Iris pigment epithelial cell (primary cell): Measurements from ENCODE around the gene MYO1F.
"Not testable (repeated sequence)": the region's sequence is repeated elsewhere in the genome, so short reads cannot be mapped to it uniquely, and the experiment has no call there.

Source experiments
- DNase-seq: peaks from one replicate; pipeline ENCODE4 v3.0.0-alpha.2; 2011; ENCODE audit warnings: low read depth

Gene MYO1F

DNA sequence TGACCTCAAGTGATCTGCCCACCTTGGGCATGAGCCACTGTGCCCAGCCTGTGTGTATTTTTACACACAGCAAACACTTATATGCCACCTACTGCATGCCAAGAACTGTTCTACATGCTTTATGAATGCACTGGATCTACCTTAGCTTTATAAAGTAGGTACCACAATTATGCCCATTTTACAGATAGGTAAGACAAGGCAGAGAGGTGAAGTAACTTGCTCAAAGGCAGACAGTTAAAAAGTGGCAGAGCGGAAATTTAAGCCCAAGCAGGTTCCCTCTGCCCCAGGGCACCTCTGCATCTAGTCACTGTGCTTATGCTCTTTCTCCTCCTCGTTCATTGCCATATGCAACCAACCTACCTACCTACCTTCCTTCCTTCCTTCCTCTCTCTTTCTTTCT, 22.8 kb upstream of the MYO1F start:
- no peak for DNase-seq

GRCh38 chr19:8596168-8596567, 18.9 kb upstream of the MYO1F start:
- DNase-seq, result no peak

GRCh38 chr19:8595651-8596050, 18.4 kb upstream of the MYO1F start:
- no peak for DNase-seq

GRCh38 chr19:8593931-8594330, 16.7 kb upstream of the MYO1F start:
- DNase-seq, result no peak

- peak; percentile 95 for DNase-seq
Measured at GRCh38 chr19:8592231-8593009, 15.2 kb upstream of the MYO1F start.

- no peak for DNase-seq
Measured at GRCh38 chr19:8589177-8589714, 12.0 kb upstream of the MYO1F start.

- DNase-seq, result peak; percentile 25
Measured at GRCh38 chr19:8585894-8586750, 8.9 kb upstream of the MYO1F start.

- DNase-seq, result no peak
Measured at GRCh38 chr19:8584965-8585893, 8.0 kb upstream of the MYO1F start.

GRCh38 chr19:8580710-8581281, 3.6 kb upstream of the MYO1F start:
- DNase-seq, result peak; percentile 62

- DNase-seq, result peak; percentile 47
Measured at GRCh38 chr19:8578642-8579265, 1.5 kb upstream of the MYO1F start.

DNA sequence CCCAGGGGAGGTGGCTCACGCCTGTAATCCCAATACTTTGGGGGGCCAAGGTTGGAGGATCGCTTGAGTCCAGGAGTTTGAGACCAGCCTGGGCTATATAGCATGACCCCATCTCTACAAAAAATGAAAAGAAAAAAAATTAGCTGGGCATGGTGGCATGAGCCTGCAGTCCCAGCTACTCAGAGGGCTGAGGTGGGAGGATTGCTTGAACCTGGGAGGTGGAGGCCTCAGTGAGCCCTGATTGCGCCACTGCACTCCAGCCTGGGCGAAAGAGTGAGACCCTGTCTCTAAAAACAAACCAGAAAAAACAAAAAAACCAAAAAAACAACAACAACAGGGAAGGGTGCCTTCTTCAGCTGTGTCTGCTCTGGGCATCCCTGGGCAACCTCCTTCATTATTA, 499 bp upstream of the MYO1F start:
- DNase-seq, result no peak

DNA sequence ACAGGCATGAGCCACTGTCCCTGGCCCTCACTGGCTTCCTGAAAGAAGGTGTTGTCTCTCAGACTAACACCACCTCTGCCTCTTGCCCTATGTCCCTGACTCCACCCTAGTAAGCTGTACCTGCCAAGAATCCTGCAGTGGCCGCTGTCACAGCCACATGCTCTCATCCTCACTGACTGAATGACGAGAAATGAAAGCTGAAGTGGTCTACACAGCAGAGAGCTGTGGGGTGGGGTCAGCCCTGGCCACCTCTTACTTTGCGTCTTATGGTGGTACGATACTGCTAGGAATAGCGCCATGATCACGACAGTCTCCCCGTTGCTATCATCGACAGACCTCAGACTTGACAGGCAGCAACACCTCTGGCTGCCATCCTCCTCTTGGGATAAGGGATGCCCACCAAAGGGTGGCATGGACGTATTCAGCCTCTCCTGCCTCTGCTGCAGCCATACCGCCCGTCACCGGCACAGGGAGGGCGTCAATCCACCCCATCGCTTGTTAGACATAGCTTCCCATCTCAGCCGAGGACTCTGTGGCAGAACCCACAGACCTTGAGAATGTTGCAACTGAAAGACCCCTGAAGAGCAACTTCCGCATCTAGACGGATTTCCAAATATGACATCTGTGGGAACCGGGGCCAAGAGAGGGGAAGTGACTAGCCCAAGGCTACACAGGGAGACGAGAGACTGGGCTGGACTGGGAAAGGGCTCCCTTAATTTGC, 809 bp downstream of the MYO1F start:
- no peak for DNase-seq

DNA sequence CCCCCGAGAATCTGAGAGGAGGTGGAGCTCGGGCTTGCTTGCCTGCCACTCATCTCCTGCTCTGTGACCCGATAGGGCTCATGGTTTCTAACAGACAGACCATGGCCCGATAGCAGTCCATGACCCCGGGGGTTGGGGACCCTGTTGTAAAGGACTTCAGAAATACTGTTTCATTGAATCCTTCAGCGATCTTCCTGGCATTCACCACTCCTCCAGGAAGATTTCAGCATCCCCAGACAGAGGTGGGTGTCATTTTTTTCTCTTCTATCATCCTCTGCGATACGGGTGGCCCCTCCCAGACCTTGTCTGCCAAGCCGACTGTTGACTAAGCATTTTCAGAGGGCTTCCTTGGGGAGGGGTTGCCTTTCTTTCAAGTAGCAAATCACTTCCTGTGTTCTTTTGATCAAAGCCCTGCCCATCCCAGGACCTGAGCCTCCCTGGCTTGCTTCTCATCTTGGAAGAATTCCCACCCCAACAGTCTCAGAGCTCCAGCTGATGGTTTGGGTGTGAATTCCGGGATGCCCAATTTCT, 1.7 kb downstream of the MYO1F start:
- peak; percentile 56 for DNase-seq

DNA sequence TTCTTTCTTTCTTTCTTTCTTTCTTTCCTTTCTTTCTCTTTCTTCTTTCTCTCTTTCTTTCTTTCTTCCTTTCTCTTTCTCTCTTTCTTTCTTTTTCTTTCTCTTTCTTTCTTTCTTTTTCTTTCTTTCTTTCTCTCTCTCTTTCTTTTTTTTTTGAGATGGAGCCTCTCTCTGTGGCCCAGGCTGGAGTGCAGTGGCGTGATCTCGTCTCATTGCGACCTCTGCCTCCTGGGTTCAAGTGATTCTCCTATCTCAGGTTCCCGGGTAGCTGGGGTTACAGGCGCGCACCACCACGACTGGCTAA, 2.7 kb downstream of the MYO1F start:
- DNase-seq, result not testable (repeated sequence)

- no peak for DNase-seq
Measured at GRCh38 chr19:8573316-8573715, 3.9 kb downstream of the MYO1F start.

- DNase-seq, result peak; percentile 88
Measured at GRCh38 chr19:8571006-8571411, 6.2 kb downstream of the MYO1F start.

GRCh38 chr19:8569066-8569771, 8.0 kb downstream of the MYO1F start:
- peak; percentile 99 for DNase-seq

DNA sequence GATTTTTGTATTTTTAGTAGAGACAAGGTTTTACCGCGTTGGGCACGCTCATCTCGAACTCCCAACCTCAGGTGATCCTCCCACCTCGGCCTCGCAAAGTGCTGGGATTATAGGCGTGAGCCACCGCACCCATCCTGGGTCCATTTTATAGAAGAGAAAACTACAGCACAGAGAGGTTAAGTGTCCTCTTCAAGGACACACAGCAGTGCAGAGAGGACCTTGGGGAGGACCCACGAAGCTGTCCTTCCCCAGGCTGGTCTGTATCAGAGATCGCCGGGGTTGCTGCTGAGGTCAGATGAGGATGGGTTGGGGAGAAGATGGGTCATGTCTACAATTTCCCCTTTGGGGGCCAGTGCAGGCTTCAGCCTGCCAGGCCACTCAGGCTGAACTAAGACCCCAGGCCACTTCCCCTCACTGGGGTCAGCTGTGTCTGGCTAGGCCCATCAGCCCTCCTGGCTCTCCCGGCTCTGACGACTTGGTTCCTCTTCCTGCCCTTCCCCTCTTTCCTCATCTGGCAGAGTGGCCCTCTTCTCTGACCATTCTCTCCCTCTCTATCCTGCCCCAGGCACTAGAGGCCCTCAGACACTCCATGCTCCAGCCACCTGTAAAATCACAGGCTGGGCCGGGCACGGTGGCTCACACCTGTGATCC, 9.6 kb downstream of the MYO1F start:
- DNase-seq, result no peak

GRCh38 chr19:8566855-8567254, 10.4 kb downstream of the MYO1F start:
- peak; percentile 38 for DNase-seq
